ENCODE results near the gene EFL1.
"Not testable (repeated sequence)": the region's sequence is repeated elsewhere in the genome, so short reads cannot be mapped to it uniquely, and the experiment has no call there.

The EFL1 gene

DNA sequence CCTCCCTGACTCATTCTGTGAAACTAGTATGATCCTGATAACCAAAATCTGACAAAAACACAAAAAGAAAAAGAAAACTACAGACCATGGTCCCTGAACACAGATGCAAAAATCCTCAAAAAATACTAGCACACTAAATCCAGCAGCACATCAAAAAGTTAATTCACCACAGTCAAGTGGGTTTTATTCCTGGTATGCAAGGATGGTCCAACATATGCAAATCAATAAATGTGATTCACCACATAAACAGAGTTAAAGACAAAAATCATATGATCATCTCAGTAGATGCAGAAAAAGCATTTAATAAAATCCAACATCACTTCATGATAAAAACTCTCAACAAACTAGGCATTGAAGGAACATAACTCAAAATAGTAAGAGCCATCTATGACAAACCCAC, 12.9 kb upstream of the EFL1 start:
- DNase-seq (ENCODE audit: low spot score) = no peak

DNA sequence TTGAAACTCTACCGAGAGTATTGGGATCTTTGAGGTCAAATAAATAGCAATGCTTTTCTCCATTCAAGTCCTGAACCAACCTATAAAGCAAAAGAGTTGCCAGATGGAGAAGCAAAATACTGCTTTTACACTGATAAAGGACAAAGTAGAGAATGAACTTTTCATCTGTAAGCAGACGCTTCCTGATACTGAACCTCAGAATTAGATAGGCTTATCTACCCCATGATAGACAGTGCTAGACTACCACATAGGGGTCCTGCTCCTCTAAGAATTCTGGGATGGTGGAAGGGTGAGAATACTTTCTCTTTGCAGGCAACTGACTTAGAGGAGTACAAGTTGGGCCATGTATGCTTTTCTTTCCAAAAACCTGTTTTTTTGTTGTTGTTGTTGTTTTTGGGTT, 9.6 kb upstream of the EFL1 start:
- no peak for DNase-seq (ENCODE audit: low spot score)

DNA sequence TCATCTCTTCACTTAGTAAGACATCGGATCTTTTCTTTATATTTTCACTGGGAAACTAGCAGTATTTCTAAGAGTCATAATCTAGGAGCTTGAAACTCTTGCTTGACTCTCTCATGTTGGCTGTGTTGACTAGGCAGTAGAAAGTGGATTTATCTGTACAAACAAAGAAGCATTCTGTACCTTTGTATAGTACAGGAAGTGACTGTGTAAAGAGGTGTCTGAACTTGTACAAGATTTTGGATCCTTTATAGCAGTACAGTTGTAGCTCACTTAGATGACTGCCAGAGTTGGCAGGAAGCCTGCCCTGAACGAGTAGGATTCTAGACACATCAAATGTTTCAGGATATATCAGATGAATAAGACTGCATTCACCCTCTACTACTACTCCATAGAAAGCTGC, 5.9 kb upstream of the EFL1 start:
- not testable (repeated sequence) for DNase-seq (ENCODE audit: low spot score)

DNA sequence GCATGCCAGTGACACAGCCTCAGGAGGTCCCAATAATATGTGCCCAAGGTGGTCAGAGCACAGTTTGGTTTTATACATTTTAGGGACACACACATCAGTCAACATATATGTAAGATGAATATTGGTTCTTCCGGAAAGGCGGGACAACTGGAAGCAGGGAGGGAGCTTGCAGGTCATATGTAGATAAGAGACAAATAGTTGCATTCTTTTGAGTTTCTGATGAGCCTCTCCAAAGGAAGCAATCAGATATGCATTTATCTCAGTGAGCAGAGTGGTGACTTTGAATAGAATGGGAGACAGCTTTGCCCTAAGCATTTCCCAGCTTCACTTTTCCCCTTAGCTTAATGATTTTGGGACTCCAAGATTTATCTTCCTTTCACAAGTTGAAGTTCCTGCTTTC, 4.6 kb upstream of the EFL1 start:
- DNase-seq (ENCODE audit: low spot score) = not testable (repeated sequence)

DNA sequence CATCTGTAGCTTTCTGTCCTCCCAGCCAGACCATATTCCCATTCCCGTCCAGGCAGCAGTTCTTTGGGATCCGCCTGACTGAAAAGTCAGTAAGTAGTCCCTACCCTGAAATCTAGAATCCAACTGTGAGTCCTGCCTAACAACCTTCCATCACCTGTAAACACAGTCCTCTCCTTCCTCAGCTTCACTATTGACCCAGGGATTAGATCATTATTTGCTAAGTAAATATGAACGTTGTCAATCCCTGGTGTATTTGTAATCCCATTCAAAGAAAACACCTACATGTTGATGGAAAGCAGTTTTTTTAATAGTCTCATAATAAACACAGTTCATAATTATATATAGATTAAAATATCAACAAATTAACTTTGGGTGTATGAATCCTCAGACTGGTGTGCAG, 816 bp upstream of the EFL1 start:
- peak; percentile 10 for DNase-seq (ENCODE audit: low spot score)

DNA sequence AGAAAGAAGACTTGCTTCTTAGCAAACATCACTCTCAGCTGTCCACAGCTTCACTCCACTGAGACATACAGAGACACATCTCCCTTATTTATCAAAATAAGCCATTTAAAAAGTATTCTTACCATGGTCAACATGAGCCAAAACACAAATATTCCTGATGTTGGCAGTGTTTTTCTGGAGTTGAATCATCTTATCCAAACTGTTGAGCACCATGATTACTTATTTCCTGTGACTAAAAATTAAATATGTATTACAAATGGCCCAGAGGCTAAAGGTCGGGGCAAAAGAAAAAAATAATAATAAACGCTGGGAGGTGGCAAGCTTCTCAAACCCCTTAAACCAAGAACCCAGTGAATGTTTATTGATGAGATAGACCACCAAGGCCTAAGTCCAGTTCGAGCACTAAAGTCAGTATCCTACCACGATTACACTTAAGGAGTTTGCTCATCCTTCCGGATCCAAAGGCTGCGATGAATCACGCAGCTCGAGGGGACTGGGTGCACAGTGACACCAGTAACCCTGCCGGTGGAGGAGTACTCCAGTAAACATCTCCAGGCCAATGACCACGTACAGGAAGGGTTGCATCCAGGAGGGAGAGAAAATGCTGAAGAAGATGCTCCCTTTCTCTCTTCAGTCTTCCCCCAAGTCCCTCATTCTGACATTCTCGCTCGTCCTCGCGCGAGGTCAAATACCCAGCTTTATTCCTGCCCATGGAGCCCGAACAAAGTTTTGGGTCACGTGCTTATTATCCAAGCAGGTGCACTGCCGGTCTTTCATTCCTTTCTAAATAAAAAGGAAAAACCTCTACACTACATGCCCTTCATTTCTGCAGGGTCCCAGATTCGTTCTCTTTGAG, 740 bp downstream of the EFL1 start:
- DNase-seq (ENCODE audit: low spot score) = peak; percentile 9

DNA sequence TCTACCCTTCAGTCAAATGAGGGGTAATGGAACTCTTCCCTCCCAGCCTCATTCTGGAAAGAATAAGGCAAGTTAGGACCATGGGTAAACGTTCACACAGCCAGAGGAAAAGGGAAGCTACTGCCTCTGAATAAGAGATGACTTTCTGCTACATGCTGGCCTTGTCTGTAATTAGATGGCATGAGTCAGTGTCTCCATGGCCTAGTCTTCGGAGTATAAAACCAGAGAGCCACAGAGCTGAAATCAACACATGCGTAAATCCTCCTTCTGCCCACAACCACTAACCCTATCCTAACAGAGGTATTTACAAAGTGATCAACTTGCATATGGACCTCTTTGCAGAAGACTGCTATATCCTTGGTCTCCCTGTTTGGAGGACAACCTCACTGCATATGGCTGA, 14.3 kb downstream of the EFL1 start:
- DNase-seq (ENCODE audit: low spot score) = not testable (repeated sequence)

DNA sequence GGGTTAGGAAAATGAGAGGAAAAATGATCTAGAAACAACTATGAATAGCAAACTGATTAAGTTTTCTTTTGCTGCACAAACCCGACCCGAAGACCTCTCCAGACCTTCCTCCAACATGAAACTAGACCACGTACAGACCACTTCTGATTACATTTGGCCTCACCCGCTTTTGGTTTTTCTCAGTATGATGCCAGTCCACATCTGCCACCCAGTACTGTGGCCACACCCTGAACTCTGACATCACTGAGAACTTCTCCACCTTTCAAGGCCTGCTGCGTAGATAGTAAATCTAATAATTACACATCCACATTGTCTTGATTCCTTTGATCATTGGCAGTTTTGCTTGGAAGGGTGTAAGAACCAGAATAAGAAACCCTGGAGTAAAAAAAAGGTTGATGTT, 16.6 kb downstream of the EFL1 start:
- DNase-seq (ENCODE audit: low spot score) = not testable (repeated sequence)

DNA sequence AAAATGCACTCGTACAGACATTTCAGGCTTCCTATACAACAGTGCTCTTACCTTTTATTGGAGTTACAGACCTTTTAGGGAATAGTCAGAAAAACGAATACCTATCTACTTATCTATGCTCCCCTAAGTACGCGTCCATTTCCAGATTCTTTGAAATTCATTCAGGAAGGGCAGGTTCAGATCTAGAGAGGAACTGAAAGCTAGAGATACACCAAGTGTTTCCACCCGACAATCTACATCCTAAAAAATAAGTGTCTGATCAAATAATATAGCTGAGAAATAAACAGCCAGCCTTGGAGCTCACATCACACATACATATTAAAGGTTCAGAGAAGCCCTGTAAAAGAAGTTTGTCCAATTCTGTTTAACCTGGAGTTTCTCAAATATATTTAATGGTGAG, 18.9 kb downstream of the EFL1 start:
- not testable (repeated sequence) for DNase-seq (ENCODE audit: low spot score)

DNA sequence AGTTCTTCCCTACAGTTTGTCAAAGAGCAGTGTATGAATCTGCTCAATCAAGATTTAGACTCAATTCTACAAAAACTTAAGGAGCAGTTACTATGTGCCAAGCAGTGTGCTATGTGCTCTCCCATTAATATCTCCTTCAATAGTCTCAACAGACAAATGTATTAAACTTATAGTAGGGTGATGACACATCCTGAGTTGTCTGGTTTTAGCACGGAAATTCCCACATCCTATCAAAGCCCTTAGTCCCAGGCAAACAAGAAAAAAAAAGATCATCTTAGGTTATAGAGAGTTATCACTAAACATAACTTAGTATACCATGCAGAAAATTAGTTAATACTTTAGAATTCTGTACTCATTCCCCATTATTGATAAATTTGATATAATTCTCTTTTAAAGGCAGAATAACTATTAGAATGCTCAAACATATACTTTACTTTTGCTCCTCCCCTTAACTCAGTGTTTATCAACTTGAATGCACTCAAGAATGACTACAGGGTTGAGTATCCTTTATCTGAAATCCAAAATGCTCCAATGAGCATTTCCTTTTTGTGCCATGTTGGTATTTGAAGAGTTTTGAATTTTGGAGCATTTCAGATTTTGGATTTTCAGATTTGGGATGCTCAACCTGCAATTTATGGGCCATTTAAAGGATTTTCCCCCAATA, 20.6 kb downstream of the EFL1 start:
- not testable (repeated sequence) for DNase-seq (ENCODE audit: low spot score)

DNA sequence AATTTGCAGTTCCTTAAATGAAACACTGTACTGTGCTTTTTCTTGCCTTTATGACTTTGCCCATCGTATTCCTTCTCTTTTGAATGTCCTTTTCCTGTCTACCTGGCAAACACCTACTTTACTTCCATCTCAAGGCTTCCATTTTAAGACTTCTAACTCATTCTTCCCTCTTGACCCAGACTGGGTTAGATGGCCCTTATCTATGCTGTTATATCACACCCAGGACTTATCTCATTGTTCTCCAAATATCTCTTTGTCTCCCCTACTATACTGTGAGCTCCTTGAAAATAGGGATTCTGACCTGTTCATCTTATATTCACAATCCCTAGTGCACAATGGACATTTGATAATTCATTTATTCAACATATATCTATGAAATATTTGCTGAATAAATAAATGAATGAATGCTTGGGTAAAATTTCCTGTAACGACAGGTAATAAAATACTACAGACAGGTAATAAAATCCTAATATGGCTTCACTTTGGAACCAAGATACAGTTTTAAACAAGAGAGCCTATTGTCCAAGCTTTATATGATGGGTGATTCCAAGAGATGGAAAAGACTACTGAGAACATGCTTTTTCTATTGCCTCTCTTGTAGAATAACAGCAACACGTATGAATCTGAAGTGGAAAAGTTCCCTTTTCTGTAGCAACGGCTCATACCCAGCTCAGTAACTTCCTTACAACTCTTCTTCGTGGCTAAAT, 22.7 kb downstream of the EFL1 start:
- no peak for DNase-seq (ENCODE audit: low spot score)

DNA sequence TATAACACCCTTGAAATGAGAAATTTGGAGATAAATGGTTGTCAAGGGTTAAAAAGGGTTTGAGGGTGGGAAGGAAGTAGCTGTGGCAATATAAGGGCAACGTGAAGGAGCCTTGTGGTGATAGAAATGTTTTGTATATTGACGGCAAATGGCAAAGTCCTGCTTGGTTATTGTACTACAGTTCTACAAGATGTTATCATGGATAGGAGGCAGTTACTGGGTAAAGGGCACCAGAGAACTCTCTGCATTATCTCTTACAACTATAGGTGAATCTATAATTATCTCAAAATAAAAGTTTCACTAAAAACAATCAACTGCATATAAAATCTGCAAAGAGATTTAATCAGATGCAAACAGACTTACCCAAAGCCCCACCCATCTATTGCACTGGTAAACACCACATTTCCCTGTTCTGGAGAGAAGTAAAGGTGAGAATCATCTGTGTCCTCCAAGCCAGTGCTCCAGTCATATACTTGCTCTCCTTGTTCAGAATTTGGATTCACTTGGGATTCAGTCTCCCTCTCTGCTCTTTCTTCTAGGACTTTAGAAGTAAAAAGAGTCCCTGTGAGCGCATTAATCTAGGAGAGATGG, 24.5 kb downstream of the EFL1 start:
- not testable (repeated sequence) for DNase-seq (ENCODE audit: low spot score)

DNA sequence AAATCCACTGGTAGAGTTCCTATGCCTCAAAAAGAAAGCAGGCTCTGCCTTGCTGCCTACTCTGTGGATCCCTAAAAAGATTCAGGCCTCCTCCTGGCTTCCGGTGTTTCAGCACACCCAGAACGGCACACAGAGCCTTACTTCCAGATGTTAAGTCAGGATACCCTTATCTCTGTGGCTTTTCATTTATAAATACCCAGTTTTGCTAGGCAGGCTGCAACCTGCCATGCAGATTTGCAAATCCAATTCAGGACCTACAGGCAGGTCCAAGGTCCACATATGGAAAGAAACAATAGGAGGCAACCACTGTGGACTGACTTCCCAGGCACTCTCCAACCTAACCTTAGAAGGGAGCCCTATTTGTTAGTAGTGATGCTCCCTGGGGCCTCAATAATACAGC, 30.7 kb downstream of the EFL1 start:
- DNase-seq (ENCODE audit: low spot score) = no peak

DNA sequence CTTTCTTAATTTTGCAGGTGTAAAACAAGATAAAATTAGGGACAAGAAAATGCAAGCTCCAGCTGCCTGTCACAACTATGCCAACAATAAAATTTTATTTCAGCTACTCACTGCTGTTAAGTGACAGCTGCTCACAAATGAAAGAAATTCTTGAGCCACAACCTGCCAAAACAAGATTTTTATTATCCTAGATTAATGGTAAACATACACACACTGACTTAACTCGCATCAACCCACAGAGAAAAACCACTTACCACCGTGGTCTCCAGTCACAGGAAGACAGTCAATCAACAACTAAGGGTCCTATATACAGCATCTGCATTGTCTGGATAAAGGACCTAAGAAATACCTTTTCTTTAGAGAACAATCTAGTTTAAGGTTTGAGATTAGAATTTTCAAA, 31.3 kb downstream of the EFL1 start:
- DNase-seq (ENCODE audit: low spot score) = no peak

DNA sequence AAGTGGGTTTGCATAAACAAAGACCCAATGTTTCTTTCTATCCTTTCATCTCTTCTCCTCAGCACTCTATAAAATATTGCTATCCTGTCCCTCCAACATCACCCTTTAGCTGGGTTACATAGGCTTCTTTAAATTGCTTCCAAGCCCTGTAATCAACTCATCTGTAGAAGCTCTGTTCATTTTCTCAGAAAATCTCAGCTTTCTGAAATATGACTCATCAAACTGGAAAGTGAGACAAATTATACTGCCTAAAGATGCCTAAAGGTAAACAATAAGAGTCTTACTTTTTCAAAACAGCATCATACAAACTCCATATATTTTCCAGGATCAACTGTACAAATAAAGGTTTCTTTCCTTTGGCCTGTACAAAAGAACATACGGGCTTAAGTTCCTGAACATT, 33.8 kb downstream of the EFL1 start:
- DNase-seq (ENCODE audit: low spot score) = no peak

DNA sequence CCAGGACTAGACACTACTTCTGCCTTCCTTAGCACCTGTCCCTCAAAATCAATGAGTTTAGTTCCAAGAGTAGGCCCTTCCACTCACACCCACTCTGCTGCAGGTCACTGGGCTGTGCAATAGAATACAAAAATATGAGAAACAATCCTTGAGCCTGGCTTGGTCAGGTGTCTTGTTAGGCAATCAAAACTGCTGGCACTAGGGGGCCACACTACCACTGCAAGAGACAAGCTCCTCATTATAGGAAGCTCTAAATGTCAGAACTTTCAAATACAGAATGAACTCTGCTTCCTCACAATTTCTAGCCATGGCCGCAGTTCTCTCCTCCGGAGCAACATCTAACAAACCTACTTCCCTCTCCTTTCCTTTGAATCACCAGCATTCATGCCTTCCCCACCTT, 41.0 kb downstream of the EFL1 start:
- DNase-seq (ENCODE audit: low spot score) = peak; percentile 37

DNA sequence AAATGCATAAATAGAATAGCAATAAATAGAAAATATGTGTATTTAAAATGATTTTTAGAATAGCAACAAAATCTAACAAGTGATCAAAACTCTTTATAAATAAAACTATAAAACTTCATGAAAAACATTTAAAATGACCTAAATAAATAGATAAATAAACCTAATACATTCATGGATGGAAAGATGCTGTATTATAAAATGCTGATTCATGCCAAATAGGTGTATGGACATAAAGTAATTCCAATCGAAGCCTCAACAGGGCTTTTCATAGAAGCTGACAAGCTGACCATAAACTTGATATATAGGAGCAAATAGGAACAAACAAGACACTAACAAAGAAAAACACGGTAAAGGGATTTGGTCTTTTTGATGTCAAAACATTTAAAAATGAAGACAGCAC, 46.4 kb downstream of the EFL1 start:
- not testable (repeated sequence) for DNase-seq (ENCODE audit: low spot score)

DNA sequence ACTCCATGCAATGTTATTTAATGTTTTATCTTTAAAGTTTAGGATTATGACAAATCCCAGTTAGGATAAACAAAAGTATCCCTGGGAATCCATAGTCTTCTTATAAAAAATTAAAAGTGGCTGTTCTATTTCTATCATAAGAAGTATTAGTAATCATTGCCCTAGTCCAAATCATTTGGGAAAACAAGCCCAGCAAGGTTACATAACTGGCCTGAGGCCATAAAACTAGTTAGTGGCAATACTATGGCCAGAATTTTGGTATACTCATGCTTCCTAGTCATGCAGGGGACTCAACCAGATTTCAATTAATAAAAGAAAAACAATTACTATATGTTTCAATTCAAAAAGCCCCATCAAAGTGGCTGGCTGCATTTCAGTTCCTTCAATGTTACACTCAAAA, 50.3 kb downstream of the EFL1 start:
- not testable (repeated sequence) for DNase-seq (ENCODE audit: low spot score)

DNA sequence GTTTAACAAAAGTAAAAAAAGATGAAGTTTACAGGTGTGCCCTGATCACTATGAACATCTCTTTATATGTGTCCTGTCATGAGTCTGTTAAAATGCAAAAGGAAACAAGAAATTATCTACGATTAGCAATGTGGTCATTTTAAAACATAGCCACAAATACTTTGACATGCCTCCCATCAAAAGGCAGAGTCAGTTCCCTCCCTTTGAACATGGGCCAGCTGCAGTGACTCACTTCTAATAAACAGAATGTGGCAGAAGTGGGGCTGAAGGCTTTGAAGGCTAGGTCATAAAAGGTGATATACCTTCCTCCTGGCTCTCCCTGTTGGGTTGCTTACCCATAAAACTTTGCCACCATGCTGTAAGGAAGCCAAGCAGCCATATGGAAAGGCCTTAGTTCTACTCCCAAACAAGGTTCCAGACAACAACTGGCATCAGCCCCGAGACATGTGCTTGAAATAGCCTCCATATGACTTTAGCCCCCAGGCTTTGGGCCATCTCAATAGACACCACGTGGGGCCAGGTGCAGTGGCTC, 52.4 kb downstream of the EFL1 start:
- DNase-seq (ENCODE audit: low spot score) = not testable (repeated sequence)

DNA sequence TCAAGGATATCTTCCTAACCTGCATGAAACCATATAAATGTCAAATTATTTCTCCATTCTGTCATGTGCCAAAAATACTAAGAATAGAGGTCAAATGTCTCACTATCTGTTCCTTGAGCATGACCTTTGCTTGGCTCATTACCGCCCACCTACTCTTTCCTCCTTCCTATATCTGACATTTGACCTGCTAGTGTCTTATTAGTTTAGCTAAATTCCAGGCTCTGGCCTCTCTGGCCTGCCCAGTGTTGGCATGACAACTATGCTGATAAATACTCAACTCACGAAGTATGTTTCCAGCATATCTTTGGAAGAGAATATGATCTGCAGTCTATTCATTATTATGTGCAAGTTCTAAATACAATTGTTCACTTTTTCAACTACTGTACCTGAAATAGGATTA, 58.0 kb downstream of the EFL1 start:
- DNase-seq (ENCODE audit: low spot score) = not testable (repeated sequence)

DNA sequence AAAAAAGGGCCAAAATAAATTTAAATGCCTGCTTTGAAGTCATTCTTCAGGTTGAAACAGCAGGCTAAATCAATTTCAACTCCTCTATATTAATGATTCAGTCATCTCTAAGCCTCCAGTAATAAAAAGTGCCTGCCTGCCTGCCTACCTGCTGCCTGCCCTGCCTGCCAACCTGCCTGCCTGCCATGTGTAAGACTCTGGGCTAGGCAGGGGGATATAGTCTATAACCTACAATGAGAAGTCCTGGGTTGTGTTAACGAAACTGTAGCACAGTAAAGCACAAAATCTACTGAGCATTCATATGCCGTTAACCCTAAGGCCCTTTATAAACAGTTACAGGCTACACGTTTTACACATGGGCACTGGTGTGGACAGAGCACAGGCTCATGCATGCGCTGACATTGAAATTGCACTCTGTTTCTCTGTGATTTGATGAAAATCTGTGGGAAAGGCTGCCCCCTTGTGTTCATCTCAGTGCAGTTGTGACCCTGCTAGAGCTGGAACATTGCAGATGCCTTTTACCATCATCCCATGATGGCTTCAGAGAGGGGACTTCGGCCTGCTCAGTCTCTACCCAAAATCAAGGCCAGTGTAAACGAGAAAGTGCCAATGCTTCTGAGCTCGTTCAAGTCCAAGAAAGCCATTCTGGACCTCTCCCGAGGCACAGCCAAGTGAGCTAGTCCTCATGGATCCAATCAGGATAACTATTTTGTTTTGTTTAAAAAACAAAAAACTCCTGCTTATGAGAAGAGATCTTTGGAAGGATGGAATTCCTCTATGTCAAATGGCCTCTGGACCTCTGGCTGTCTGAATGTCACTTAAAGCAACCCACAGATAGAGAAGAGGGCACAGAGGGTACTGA, 64.6 kb downstream of the EFL1 start:
- peak; percentile 75 for DNase-seq (ENCODE audit: low spot score)
